CD4-positive, alpha-beta T cell treated with Interleukin-6 for 4 hours (primary cell): ENCODE data around the gene NOL3.

Experiments used
- DNase-seq: peaks from one replicate; pipeline ENCODE4 v3.0.0-alpha.2; 2020; ENCODE audit warnings: mixed read lengths

The NOL3 gene

DNA sequence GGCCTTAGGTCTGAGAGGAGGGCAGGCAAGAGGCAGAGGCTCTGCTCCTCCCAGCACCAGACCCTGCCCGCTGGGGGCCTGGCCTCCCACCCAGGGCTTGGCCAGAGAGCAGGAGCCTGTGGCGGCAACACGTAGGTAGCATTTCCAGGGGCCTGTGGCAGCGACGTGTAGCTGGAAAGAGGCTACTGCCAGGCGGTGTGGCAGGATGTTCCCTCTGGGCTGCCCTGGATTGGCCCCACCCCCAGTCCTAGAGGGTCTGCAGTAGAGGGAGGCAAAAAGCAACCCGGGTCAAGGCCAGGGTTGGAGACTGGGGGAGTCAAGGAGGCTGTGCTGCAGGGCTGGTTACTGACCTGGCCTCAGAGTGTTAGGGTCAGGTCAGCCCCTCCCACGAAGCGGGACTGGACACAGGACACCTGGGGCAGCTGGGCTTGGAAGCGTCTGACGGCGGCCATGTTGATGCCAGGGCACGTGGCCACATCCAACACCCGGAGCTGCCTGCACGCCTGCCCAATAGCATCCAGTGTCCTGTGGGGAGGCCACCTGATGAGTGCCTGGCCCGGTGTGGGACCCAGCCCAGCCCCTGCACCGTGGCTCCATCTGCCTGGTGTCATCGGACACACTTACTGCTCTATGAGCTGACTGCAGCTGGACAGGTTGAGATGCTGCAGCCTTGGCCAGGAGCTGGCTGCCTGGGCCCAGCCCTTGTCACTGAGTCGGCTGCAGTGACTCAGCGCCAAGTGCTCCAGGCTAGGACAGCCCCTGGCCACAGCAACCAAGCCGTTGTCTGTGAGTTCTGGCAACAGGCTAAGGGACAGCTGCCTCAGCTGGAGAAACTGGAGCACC lies 37.1 kb downstream of the NOL3 start:
- DNase-seq, result no peak

DNA sequence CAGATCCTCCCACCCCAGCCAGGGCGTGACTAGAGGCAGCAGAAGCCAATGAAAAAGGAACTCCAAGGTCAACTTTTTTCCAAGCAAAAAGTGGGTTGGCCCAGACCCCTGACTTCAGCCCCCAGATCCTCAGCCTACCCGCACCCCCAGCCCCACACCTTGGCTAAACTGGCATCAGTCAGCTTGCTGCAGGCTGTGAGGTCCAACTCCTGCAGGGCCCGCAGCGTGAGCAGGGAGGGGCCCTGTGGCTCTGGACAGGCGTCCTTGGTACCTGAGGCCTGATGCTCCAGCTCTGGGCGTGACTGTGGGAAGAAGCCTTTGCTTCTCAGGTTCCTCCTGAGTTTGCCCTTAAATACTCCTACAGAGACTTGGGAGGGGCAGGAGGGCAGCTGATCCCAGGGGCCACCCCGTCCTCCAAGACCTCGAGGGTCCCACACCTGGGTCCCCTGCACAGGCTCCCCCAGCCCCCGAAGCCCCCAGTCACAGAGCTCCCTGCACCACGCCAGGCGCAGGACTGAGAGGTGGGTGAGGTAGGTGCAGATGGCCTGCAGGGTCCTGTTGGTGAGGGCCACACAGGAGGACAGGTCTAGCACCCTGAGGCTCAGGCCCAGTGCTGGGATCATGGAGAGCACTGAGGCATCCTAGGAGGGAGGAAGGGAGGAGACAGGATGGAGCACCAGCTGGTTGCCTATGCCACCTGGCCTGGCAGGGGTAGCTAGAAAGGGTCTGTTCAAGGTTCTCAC lies 38.0 kb downstream of the NOL3 start:
- no peak for DNase-seq

DNA sequence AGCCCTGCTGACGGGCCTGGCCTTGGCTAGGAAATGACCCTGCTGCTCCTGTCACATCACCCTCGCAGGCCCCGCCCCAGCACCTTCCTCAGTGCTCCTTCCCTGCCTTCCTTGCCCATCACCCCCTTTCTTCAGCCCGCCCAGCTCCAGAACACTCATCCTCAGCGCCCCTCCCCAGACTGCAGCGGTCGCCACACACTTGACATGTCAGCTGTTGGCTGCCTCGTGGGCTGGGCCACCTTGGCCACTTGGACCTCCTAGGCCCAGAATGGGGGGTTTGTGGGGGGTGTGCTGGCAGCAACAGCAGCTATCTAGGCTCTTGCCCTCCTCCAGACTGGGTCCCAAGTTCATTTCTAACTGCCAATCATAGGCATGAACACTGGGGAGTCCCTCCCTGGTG lies 39.2 kb downstream of the NOL3 start:
- no peak for DNase-seq

DNA sequence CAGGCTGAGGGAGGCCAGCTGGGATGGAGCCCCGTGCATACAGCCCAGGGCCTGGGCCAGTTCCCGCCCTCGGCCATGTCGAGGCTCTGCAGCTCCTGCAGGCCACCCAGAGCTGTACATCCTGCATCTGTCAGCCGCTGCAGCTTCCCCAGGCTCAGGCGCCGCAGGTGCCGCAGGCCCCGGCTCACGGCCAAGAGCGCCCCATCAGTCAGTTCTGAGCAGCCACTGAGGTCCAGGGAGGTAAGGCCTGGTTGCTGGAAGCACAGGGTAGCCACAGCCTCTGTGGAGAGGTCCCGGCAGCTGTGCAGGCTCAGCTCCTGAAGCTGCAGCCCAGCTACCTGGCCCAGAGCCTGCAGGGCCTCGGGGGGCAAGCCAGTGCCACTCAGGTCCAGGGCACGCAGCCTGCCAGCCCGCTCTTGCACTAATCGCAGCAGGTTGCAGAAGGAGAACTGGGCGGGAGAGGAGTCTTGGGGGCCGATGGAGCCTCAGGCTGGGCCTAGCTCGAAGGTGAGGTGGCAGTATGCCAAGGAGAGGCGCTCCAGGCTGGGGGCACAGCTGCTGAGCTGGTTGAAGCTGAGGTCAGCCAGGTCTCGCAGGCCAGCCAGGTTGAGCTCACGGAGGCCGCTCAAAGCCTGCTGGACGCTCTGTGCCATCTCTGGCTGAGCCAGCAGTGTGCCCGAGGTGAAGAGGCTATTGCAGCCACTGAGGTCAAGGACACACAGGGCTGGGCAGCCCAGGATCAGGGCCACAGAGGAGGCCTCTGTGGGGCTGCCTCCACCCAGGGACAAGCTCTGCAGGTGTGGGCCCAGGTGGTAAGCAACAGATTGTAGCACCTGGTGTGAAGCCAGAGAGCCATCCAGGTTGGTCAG lies 40.0 kb downstream of the NOL3 start:
- DNase-seq, result no peak

DNA sequence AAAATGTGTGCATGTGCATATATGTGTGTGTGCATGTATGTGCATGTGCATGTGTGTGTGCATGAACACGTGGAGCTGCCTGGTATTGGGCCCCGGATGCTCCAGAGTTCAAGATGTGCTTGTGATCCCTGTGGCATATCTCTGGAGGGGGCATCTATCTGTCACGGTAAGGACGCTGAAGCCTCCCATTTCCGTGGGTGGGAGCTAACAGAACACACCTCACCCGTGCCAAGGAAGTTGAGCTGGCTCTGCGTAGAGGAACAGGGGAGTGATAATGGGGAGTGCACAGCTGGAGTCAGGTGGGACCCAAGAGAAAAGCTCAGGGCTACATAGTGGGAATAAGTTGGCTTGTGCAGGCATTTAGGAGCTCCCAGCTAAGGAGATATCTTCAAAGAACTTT lies 41.3 kb downstream of the NOL3 start:
- no peak for DNase-seq

DNA sequence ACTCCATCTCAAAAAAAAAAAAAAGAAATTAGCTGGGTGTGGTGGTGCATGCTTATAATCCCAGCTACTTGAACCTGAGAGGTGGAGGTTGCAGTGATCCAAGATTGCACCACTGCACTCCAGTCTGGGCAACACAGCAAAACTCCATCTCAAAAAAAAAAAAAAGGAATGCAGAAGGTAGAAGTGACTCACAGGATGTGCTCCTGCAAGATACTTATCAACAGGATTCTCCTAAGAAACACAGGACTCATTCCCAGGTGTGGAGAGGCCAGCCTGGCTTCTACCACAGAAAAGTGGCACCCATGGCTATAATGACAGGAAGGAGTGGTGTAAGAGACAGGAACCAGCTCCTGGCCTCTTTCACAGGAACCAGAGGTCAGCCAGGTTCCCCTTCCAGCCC lies 42.4 kb downstream of the NOL3 start:
- no peak for DNase-seq

DNA sequence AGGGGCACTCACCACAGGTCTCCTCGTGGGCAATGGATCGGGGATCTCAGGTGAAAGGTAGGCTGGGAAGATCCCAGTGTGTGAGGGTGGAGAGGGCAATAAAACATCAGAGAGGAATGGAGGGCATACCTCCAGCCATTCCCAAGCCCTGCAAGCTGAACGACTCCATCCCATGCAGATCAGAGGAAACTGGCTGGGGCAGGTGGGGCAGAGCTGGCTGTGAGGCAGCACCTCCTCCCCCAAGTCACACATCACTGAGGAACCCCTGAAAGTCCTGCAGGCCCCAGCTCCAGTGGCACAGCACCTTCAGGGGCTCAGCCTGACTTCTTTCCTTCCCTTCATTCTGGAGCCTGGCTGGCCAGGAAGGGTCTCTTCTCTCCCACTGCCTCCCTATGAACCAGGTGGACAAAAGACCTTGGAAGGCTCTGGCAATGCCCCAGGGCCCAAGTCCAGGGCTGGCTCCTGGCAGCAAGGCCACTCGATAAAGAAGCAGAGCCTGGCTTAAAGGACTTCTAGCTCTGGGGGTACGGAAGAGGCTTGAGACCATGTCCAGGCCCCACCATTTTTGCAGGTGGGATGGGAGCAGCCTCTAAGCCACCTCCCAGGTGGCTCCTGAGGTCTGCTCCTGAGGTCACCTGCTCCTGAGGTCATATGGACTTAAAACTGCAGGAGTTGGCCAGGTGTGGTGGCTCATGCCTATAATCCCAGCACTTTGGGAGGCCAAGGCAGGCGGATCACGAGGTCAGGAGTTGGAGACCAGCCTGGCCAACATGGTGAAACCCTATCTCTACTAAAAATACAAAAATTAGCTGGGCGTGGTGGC lies 43.1 kb downstream of the NOL3 start:
- DNase-seq, result no peak

DNA sequence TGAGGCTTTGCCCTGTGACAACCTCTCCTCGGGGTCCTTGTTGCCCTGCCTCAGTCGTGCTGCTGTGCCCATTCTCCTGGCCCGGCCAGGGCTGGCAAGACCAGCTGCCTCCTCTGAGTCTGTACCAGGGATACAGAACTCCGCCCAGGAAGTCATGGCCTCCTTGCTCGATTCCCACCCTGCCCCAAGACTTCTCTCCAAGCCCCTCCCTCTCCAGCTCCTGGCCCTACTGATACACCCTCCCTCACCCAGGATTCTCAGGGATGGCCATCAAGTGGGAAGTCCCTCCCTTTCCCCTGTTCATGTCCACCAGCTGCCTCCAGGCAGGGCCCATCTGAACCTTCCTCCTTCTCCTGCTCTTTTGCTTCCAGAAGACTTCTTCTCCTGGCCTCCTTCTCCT lies 45.4 kb downstream of the NOL3 start:
- DNase-seq, result no peak

DNA sequence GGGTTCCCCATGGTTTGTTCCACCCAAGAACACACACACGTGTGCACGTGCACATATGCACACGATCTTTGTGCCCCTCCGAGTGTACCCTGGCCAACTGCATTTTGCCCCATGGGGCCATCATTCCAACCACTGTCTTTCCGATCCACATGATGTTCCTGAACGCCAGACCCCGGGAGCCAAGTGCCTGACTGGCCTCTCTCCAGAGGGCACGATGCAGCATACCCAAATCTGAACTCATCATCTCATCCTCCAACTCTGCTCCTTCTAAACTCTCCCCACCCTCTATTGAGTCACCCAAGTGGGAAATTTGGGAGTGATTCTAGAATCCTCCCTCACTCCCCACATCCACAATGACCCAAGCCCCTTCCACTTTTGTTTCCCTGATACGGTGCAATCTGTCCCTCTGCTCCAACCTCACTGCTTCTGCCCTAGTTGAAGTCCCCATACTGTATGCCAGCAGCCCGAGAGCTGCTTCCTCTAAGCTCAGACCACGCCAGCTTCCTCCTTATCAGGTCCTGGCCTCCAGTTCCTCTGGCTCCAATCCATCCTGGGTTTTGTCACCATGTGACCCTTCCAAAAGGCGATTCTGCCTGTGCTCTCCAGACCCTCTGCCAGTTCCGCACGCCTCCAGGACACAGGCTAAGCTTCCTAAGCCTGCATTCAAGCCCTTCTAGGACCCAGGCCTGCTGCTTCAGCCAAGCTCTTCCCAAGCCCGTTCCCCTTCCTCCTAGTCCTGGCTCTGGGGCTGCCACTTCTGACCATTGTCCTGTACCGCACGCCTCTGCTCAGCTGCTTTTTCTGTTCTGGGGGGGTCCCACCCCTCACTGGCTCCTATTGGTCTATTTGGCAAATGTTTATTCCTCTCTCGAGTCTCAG lies 46.5 kb downstream of the NOL3 start:
- DNase-seq, result no peak

DNA sequence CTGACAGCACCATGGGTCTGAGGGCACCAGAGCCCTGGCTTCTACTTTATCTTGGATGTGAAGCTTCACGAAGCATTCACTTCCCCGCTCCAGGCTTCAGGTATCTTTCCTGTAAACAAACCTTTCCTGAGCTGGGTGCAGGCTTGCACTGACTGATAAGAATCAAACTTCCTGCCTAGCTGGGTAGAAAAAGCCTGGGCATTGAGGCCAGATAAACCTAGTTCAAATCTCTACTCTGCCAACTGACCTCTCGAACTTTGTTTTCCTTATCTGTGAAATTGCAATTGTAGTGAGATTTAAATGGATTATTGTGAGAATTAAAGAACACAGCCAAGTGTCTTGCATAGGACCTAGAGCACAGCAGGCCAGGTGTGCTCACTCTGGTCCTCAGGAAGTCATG lies 53.7 kb downstream of the NOL3 start:
- DNase-seq, result peak; percentile 22
